Measurements from ENCODE around the gene CNOT2. TPM values are rescaled to one million over a fixed set of nuclear protein-coding genes. Genes with fewer than 3 reads are reported as not detected.

Gene CNOT2
- total RNA-seq, 1 experiment from 2014 or later: 64.7 TPM

DNA sequence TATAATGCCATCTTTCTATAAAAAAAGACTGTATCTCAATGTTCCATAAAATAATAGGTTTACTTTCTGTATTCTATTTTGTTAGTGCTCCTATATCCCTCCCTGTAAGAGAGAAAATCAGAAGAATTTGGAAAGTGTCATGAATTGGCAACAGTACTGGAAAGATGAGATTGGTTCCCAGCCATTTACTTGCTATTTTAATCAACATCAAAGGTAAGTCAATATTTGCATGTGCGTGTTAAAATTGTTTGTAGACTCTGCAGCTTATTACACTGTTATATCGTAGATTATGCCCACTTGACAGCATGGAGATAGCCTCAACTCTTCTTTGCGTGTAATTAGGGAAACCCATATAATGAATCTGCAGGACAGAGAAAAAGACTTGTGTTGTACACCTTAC, 156.9 kb downstream of the CNOT2 start (continued):
- TF ChIP-seq CTCF (IDR thresholded peaks at IDR 0.05) (no peak), CBFB (CRISPR knock-in tag; IDR thresholded peaks at IDR 0.05; ENCODE audit: low read depth) (no peak), CREB1 (CRISPR knock-in tag; IDR thresholded peaks at IDR 0.05) (no peak), TCF7 (CRISPR knock-in tag; IDR thresholded peaks at IDR 0.05; ENCODE audit: low read depth) (no peak), HMGA2 (CRISPR knock-in tag; IDR thresholded peaks at IDR 0.05) (no peak)

- H3K36me3 Mint-ChIP-seq: peaks cover 62% of the 10 kb centered on the region
- peak; percentile 32; the same call in 1 of the 2 replicates for ATAC-seq
- H3K4me1 Mint-ChIP-seq: no peaks in the 10 kb centered on the region
- no peak overlapping the region for H3K4me3 Mint-ChIP-seq
- CTCF ChIA-PET: interaction anchor here (0.7 to 1.3 kb wide), 2 partner anchors 174 to 450 kb away, joined by 4 to 6 read pairs; no protein-coding TSS in a partner anchor
- H3K9me3 Mint-ChIP-seq: peaks cover 9% of the 10 kb centered on the region
- H3K27me3 Mint-ChIP-seq (ENCODE audit: low read depth): no peaks in the 10 kb centered on the region
- DNase-seq (ENCODE audit: low spot score): no peak
- H3K27ac Mint-ChIP-seq: no peak overlapping the region
- POLR2A ChIA-PET: no interaction called here
- TF ChIP-seq ELF4 (CRISPR knock-in tag; IDR thresholded peaks at IDR 0.05; ENCODE audit: low read depth) (no peak), FOXJ3 (CRISPR knock-in tag; IDR thresholded peaks at IDR 0.05; ENCODE audit: borderline replicate concordance) (no peak), TP53 (CRISPR knock-in tag; IDR thresholded peaks at IDR 0.05) (no peak), ZNF416 (CRISPR knock-in tag; IDR thresholded peaks at IDR 0.05) (no peak), ZNF317 (CRISPR knock-in tag; IDR thresholded peaks at IDR 0.05; ENCODE audit: borderline replicate concordance, low read depth) (no peak), GTF2I (CRISPR knock-in tag; conservative IDR thresholded peaks at IDR 0.05) (no peak), ARID4B (CRISPR knock-in tag; IDR thresholded peaks at IDR 0.05; ENCODE audit: borderline replicate concordance) (no peak), SMAD4 (CRISPR knock-in tag; IDR thresholded peaks at IDR 0.05) (no peak), ZNF396 (CRISPR knock-in tag; IDR thresholded peaks at IDR 0.05; ENCODE audit: borderline replicate concordance) (no peak), NR1H2 (CRISPR knock-in tag; IDR thresholded peaks at IDR 0.05) (no peak), ZSCAN18 (CRISPR knock-in tag; IDR thresholded peaks at IDR 0.05) (no peak), GRHL2 (CRISPR knock-in tag; IDR thresholded peaks at IDR 0.05; ENCODE audit: insufficient replicate concordance, severe bottlenecking) (no peak)
- TF ChIP-seq, protein P1, sequence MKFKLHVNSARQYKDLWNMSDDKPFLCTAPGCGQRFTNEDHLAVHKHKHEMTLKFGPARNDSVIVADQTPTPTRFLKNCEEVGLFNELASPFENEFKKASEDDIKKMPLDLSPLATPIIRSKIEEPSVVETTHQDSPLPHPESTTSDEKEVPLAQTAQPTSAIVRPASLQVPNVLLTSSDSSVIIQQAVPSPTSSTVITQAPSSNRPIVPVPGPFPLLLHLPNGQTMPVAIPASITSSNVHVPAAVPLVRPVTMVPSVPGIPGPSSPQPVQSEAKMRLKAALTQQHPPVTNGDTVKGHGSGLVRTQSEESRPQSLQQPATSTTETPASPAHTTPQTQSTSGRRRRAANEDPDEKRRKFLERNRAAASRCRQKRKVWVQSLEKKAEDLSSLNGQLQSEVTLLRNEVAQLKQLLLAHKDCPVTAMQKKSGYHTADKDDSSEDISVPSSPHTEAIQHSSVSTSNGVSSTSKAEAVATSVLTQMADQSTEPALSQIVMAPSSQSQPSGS (CRISPR knock-in tag; IDR thresholded peaks at IDR 0.05; ENCODE audit: borderline replicate concordance, low read depth): no peak
- TF ChIP-seq, protein P2, sequence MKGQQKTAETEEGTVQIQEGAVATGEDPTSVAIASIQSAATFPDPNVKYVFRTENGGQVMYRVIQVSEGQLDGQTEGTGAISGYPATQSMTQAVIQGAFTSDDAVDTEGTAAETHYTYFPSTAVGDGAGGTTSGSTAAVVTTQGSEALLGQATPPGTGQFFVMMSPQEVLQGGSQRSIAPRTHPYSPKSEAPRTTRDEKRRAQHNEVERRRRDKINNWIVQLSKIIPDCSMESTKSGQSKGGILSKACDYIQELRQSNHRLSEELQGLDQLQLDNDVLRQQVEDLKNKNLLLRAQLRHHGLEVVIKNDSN (CRISPR knock-in tag; IDR thresholded peaks at IDR 0.05): no peak
- TF ChIP-seq, protein P3, sequence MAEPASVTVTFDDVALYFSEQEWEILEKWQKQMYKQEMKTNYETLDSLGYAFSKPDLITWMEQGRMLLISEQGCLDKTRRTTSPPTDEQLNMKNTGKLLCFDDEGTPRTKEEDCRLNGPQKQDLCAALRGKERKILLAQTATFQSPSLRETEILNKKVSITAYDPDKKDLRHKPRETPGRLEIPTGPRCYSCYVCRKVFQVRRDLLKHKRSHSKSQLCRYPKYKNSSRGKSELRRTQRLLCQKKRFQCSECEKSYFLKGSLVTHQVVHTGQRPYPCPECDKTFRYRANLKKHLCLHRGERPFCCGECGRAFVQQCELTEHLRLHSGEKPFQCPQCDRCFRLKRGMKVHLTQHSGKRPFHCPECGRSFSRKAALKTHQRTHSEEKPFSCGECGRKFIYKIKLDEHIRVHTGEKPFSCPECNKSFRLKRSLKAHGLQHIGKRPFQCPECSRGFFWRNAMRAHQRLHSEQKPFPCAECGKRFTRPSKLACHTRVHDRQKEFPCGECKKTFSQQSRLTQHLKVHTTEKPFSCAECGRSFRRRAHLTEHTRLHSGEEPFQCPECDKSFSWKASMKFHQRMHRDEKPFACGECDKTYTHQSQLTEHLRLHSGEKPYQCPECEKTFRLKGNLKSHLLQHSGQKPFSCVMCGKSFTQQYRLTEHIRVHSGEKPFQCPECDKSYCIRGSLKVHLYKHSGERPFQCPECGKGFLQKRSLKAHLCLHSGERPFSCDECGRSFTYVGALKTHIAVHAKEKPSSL (CRISPR knock-in tag; conservative IDR thresholded peaks at IDR 0.05): no peak
- TF ChIP-seq, protein P4, sequence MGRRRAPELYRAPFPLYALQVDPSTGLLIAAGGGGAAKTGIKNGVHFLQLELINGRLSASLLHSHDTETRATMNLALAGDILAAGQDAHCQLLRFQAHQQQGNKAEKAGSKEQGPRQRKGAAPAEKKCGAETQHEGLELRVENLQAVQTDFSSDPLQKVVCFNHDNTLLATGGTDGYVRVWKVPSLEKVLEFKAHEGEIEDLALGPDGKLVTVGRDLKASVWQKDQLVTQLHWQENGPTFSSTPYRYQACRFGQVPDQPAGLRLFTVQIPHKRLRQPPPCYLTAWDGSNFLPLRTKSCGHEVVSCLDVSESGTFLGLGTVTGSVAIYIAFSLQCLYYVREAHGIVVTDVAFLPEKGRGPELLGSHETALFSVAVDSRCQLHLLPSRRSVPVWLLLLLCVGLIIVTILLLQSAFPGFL (CRISPR knock-in tag; IDR thresholded peaks at IDR 0.05; ENCODE audit: borderline replicate concordance): no peak
Measured at GRCh38 chr12:70402597-70402996, 159.4 kb downstream of the CNOT2 start.
